Keratinocyte (primary cell): Measurements from ENCODE around the gene RHOBTB1. TPM values are rescaled to one million over a fixed set of nuclear protein-coding genes. Genes with fewer than 3 reads are reported as not detected.

Experiments
- DNase-seq: peaks from one replicate; pipeline ENCODE4 v3.0.0-alpha.2; 2011; ENCODE audit warnings: low read depth, missing footprints, low spot score
- FAIRE-seq: peaks from 2 replicates; lab custom pipeline; 2011; peaks lifted over from hg19 to GRCh38; lab: Jason Lieb, UNC
- H2AFZ ChIP-seq: 2 replicates; pipeline ENCODE4 v1.6.0; 2012; ENCODE audit warnings: low read length, control low read depth, inconsistent platforms; ENCODE audit not compliant: control insufficient read depth
- H3K27ac ChIP-seq: 2 replicates; pipeline ENCODE4 v1.5.1; 2011; ENCODE audit warnings: low read length; ENCODE audit not compliant: control insufficient read depth, insufficient read depth
- H3K27me3 ChIP-seq: 3 replicates; pipeline ENCODE4 v1.6.0; 2011; ENCODE audit warnings: low read length; ENCODE audit not compliant: control insufficient read depth, insufficient read depth; ENCODE audit errors: extremely low read depth
- H3K36me3 ChIP-seq, 2 experiments: 2 replicates in 1 of 2; 3 replicates in 1 of 2; pipeline ENCODE4 v1.5.1; 2011; ENCODE audit warnings: low read length in 2 of 2, mild to moderate bottlenecking in 1 of 2; ENCODE audit not compliant: control insufficient read depth in 2 of 2, insufficient read depth in 2 of 2; ENCODE audit errors: extremely low read depth in 1 of 2
- H3K4me1 ChIP-seq: 3 replicates; pipeline ENCODE4 v1.5.1; 2011; ENCODE audit warnings: low read length; ENCODE audit not compliant: control insufficient read depth, insufficient read depth; ENCODE audit errors: extremely low read depth
- H3K4me2 ChIP-seq: 3 replicates; pipeline ENCODE4 v1.6.0; 2011; ENCODE audit warnings: low read depth, low read length; ENCODE audit not compliant: control insufficient read depth, insufficient read depth; ENCODE audit errors: extremely low read depth
- H3K4me3 ChIP-seq, 3 experiments: fragments of 200-600 bp in 1 of 3; sonication (generic) in 1 of 3; 2 replicates in 2 of 3; 3 replicates in 1 of 3; pipeline ENCODE4 v1.5.1; 2011 to 2016; ENCODE audit warnings: low read length in 3 of 3, mild to moderate bottlenecking in 3 of 3, control low read depth in 2 of 3, inconsistent platforms in 1 of 3, low read depth in 1 of 3, mixed read lengths in 1 of 3, mixed run types in 1 of 3, moderate library complexity in 1 of 3; ENCODE audit not compliant: control insufficient read depth in 2 of 3, insufficient read depth in 2 of 3; ENCODE audit errors: extremely low read depth in 1 of 3
- H3K79me2 ChIP-seq: 2 replicates; pipeline ENCODE4 v1.6.0; 2012; ENCODE audit warnings: low read length; ENCODE audit not compliant: control insufficient read depth, insufficient read depth
- H3K9ac ChIP-seq: 3 replicates; pipeline ENCODE4 v1.6.0; 2011; ENCODE audit warnings: low read length; ENCODE audit not compliant: control insufficient read depth, insufficient read depth; ENCODE audit errors: extremely low read depth
- H3K9me1 ChIP-seq: 3 replicates; pipeline ENCODE4 v1.6.0; 2011; ENCODE audit warnings: low read length; ENCODE audit not compliant: control insufficient read depth, insufficient read depth; ENCODE audit errors: extremely low read depth
- H3K9me3 ChIP-seq: 2 replicates; pipeline ENCODE4 v1.5.1; 2012; ENCODE audit warnings: low read depth, low read length; ENCODE audit not compliant: control insufficient read depth
- H4K20me1 ChIP-seq: 3 replicates; pipeline ENCODE4 v1.6.0; 2011; ENCODE audit warnings: low read length; ENCODE audit not compliant: control insufficient read depth, insufficient read depth; ENCODE audit errors: extremely low read depth
- EZH2 ChIP-seq: IDR thresholded peaks from one replicate; pipeline ENCODE4 v1.6.1; 2012; ENCODE audit warnings: inconsistent platforms, mild to moderate bottlenecking, low read length, moderate library complexity
- dilution Hi-C: fragments of 300-500 bp; cut with MboI; formaldehyde crosslinking; loops from one replicate; pipeline ENCODE4 v1.7.0; 2020; ENCODE audit warnings: low sequenced_read_pairs; ENCODE audit not compliant: extremely low pct_ligation_motif_present
- polyA plus RNA-seq, 5 experiments: library from polyadenylated mRNA; depleted of rRNA in 3 of 5; stranded (reverse) in 3 of 5; stranded (forward) in 1 of 5; unstranded in 1 of 5; fragments of >200 nt; gene quantifications; 1 replicate in 1 of 5; 2 replicates in 3 of 5; 3 replicates in 1 of 5; pipeline versions ENCODE4 v1.2.1 to v1.2.3, GENCODE V29; 2011 to 2012; ENCODE audit warnings: missing spikeins in 2 of 5, low read depth in 1 of 5, low replicate concordance in 1 of 5
- TF ChIP-seq, protein P1 (sequence below), 3 experiments: IDR thresholded peaks in 1 of 3; conservative IDR thresholded peaks in 1 of 3; optimal IDR thresholded peaks in 1 of 3; 2 replicates in 2 of 3; 3 replicates in 1 of 3; pipeline versions ENCODE3 to v1.5.1; 2011; ENCODE audit warnings: low read length in 3 of 3, mild to moderate bottlenecking in 3 of 3, moderate library complexity in 2 of 3, control low read depth in 1 of 3, inconsistent platforms in 1 of 3; ENCODE audit not compliant: insufficient read depth in 2 of 3; ENCODE audit errors: extremely low read depth in 1 of 3

Gene RHOBTB1
- polyA plus RNA-seq, 1 donor (not counting 4 experiments of a cell fraction or from before 2014, with no cell fraction given) = 4.6 TPM

DNA sequence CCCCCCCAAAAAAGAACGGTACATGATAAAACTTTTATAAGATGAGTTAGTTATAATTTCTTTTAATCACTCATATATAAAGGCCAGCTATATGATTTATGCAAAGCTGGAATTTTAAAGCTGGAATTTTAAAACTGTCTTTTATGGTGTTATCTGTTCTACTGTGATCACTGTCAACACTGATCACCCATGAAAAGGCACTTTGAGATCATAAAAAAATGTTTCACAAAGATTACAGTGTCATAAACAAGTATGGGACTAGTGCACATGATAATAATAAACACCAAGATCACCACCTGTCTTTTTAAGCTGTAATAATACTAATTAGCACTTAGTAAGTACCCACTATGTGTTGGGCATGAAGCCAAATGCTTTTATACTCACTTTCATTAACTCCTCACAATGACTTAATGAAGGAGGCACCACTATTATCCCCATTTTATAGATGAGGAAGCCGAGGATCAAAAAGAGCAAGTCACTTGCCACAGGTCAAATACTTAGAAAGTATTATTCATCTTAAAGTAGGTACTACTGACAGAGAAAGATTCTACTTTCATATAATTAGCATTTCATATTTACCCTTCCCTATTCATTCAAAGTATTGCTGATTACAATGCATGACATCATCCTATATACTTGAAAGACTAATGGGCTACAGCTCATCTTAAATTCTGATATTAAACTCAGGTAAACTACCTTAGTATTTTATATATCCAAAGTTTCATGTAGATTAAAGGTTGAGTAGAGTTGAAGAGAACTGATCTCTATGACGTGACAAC is 8.3 kb upstream of the RHOBTB1 start:
- no peak overlapping the region for H3K9ac ChIP-seq
- no peaks in the 10 kb centered on the region for H3K9me1 ChIP-seq
- no peak for TF ChIP-seq EZH2
- TF ChIP-seq, protein P1, sequence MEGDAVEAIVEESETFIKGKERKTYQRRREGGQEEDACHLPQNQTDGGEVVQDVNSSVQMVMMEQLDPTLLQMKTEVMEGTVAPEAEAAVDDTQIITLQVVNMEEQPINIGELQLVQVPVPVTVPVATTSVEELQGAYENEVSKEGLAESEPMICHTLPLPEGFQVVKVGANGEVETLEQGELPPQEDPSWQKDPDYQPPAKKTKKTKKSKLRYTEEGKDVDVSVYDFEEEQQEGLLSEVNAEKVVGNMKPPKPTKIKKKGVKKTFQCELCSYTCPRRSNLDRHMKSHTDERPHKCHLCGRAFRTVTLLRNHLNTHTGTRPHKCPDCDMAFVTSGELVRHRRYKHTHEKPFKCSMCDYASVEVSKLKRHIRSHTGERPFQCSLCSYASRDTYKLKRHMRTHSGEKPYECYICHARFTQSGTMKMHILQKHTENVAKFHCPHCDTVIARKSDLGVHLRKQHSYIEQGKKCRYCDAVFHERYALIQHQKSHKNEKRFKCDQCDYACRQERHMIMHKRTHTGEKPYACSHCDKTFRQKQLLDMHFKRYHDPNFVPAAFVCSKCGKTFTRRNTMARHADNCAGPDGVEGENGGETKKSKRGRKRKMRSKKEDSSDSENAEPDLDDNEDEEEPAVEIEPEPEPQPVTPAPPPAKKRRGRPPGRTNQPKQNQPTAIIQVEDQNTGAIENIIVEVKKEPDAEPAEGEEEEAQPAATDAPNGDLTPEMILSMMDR (optimal IDR thresholded peaks at IDR 0.05 in 1 of 3, IDR thresholded peaks at IDR 0.05 in 1 of 3, conservative IDR thresholded peaks at IDR 0.05 in 1 of 3; ENCODE audit: extremely low read depth in 1 of 3, insufficient read depth in 2 of 3, low read length in 3 of 3) = no peak
- H3K4me1 ChIP-seq = peaks cover 4% of the 10 kb centered on the region
- DNase-seq = no peak
- H2AFZ ChIP-seq = no peak overlapping the region
- no peaks in the 10 kb centered on the region for H3K27me3 ChIP-seq
- H3K9me3 ChIP-seq = no peaks in the 10 kb centered on the region
- H3K79me2 ChIP-seq = no peaks in the 10 kb centered on the region
- no peak overlapping the region for H3K27ac ChIP-seq
- no peak for FAIRE-seq
- dilution Hi-C loops = no loop called here
- no peaks in the 10 kb centered on the region for H3K36me3 ChIP-seq
- no peak overlapping the region for H3K4me3 ChIP-seq
- H4K20me1 ChIP-seq = no peaks in the 10 kb centered on the region
- no peak overlapping the region for H3K4me2 ChIP-seq

GRCh38 chr10:60951272-60951724 is 7.3 kb upstream of the RHOBTB1 start:
- Histone ChIP-seq H3K4me1 (peaks cover 4% of the 10 kb centered on the region), H3K27me3 (no peaks in the 10 kb centered on the region), H4K20me1 (no peaks in the 10 kb centered on the region), H2AFZ (no peak overlapping the region), H3K27ac (no peak overlapping the region), H3K4me2 (no peak overlapping the region), H3K9me1 (no peaks in the 10 kb centered on the region), H3K79me2 (no peaks in the 10 kb centered on the region), H3K9me3 (no peaks in the 10 kb centered on the region), H3K9ac (no peak overlapping the region), H3K36me3 (no peaks in the 10 kb centered on the region), H3K4me3 (no peak overlapping the region)
- DNase-seq (no peak), FAIRE-seq (no peak)
- TF ChIP-seq, protein P1 (optimal IDR thresholded peaks at IDR 0.05 in 1 of 3, IDR thresholded peaks at IDR 0.05 in 1 of 3, conservative IDR thresholded peaks at IDR 0.05 in 1 of 3; ENCODE audit: extremely low read depth in 1 of 3, insufficient read depth in 2 of 3, low read length in 3 of 3) = no peak
- TF ChIP-seq EZH2 = no peak
- dilution Hi-C loops = no loop called here
